ENCODE results near the gene SLC22A23.

The SLC22A23 gene

GRCh38 chr6:3341467-3341866 is 115.4 kb downstream of the SLC22A23 start:
- Mint-ChIP-seq H3K4me3 (no peak overlapping the region), H3K36me3 (no peaks in the 10 kb centered on the region), H3K4me1 (peaks cover 6% of the 10 kb centered on the region), H3K27me3 (peaks cover 6% of the 10 kb centered on the region), H3K27ac (no peak overlapping the region), H3K9me3 (no peaks in the 10 kb centered on the region)
- no peak for DNase-seq
- CTCF ChIA-PET: no interaction called here

- Mint-ChIP-seq H3K27me3 (peaks cover under 1% of the 10 kb centered on the region), H3K4me3 (no peak overlapping the region), H3K9me3 (no peaks in the 10 kb centered on the region), H3K27ac (no peak overlapping the region), H3K4me1 (peaks cover 6% of the 10 kb centered on the region), H3K36me3 (no peaks in the 10 kb centered on the region)
- CTCF ChIA-PET: no interaction called here
- DNase-seq: no peak
These were observed 116.0 kb downstream of the SLC22A23 start for GRCh38 chr6:3340894-3341293.

- H3K27ac Mint-ChIP-seq: no peak overlapping the region
- H3K9me3 Mint-ChIP-seq: no peaks in the 10 kb centered on the region
- H3K36me3 Mint-ChIP-seq: no peaks in the 10 kb centered on the region
- no peak overlapping the region for H3K4me3 Mint-ChIP-seq
- no peak for DNase-seq
- CTCF ChIA-PET: no interaction called here
- no peaks in the 10 kb centered on the region for H3K27me3 Mint-ChIP-seq
- peaks cover 6% of the 10 kb centered on the region for H3K4me1 Mint-ChIP-seq
These were observed 116.5 kb downstream of the SLC22A23 start for GRCh38 chr6:3340358-3340802.

- CTCF ChIA-PET: no interaction called here
- no peaks in the 10 kb centered on the region for H3K9me3 Mint-ChIP-seq
These were observed 117.0 kb downstream of the SLC22A23 start for GRCh38 chr6:3339811-3340210.

GRCh38 chr6:3337521-3338350 is 119.1 kb downstream of the SLC22A23 start:
- Mint-ChIP-seq H3K36me3 (no peaks in the 10 kb centered on the region), H3K27me3 (peaks cover 8% of the 10 kb centered on the region), H3K4me3 (no peak overlapping the region), H3K9me3 (no peaks in the 10 kb centered on the region), H3K27ac (no peak overlapping the region), H3K4me1 (peaks cover 6% of the 10 kb centered on the region)
- DNase-seq: no peak
- CTCF ChIA-PET: no interaction called here

More at GRCh38 chr6:3339811-3340210, 117.0 kb downstream of the SLC22A23 start:
- H3K4me1 Mint-ChIP-seq: peaks cover 6% of the 10 kb centered on the region
- H3K27me3 Mint-ChIP-seq: no peaks in the 10 kb centered on the region
- H3K4me3 Mint-ChIP-seq: no peak overlapping the region
- H3K36me3 Mint-ChIP-seq: no peaks in the 10 kb centered on the region
- no peak overlapping the region for H3K27ac Mint-ChIP-seq
- DNase-seq: no peak

GRCh38 chr6:3336859-3337515 is 119.9 kb downstream of the SLC22A23 start:
- H3K9me3 Mint-ChIP-seq: no peaks in the 10 kb centered on the region
- CTCF ChIA-PET: interaction anchor here (0.6 kb wide), 1 partner anchor 393 kb away, joined by 3 read pairs; no protein-coding TSS in a partner anchor
- no peak overlapping the region for H3K4me3 Mint-ChIP-seq
- peaks cover 6% of the 10 kb centered on the region for H3K4me1 Mint-ChIP-seq
- no peak for DNase-seq
- no peaks in the 10 kb centered on the region for H3K36me3 Mint-ChIP-seq
- H3K27ac Mint-ChIP-seq: no peak overlapping the region
- H3K27me3 Mint-ChIP-seq: peaks cover 9% of the 10 kb centered on the region

- Mint-ChIP-seq H3K36me3 (no peaks in the 10 kb centered on the region), H3K27me3 (peaks cover 9% of the 10 kb centered on the region), H3K4me3 (no peak overlapping the region), H3K27ac (no peak overlapping the region), H3K4me1 (peaks cover 6% of the 10 kb centered on the region), H3K9me3 (no peaks in the 10 kb centered on the region)
- CTCF ChIA-PET: interaction anchor here (0.7 kb wide), 1 partner anchor 21 kb away, joined by 3 read pairs; no protein-coding TSS in a partner anchor
- DNase-seq: no peak
These were observed 120.6 kb downstream of the SLC22A23 start for GRCh38 chr6:3336066-3336786.

GRCh38 chr6:3335169-3335568 is 121.7 kb downstream of the SLC22A23 start:
- DNase-seq: no peak
- CTCF ChIA-PET: interaction anchor here (0.7 kb wide), 1 partner anchor 20 kb away, joined by 3 read pairs; no protein-coding TSS in a partner anchor
- H3K4me3 Mint-ChIP-seq: no peak overlapping the region
- peaks cover 6% of the 10 kb centered on the region for H3K4me1 Mint-ChIP-seq
- peaks cover 9% of the 10 kb centered on the region for H3K27me3 Mint-ChIP-seq
- no peak overlapping the region for H3K27ac Mint-ChIP-seq
- no peaks in the 10 kb centered on the region for H3K36me3 Mint-ChIP-seq
- no peaks in the 10 kb centered on the region for H3K9me3 Mint-ChIP-seq

- Mint-ChIP-seq H3K36me3 (no peaks in the 10 kb centered on the region), H3K4me1 (peaks cover 6% of the 10 kb centered on the region), H3K27ac (no peak overlapping the region), H3K4me3 (no peak overlapping the region), H3K27me3 (peaks cover 9% of the 10 kb centered on the region), H3K9me3 (no peaks in the 10 kb centered on the region)
- CTCF ChIA-PET: no interaction called here
- no peak for DNase-seq
These were observed 122.3 kb downstream of the SLC22A23 start for GRCh38 chr6:3334555-3334954.

- peaks cover 6% of the 10 kb centered on the region for H3K4me1 Mint-ChIP-seq
- H3K27me3 Mint-ChIP-seq: peaks cover 9% of the 10 kb centered on the region
- no peak overlapping the region for H3K4me3 Mint-ChIP-seq
- no peak for DNase-seq
- H3K27ac Mint-ChIP-seq: no peak overlapping the region
- H3K36me3 Mint-ChIP-seq: no peaks in the 10 kb centered on the region
- CTCF ChIA-PET: no interaction called here
- H3K9me3 Mint-ChIP-seq: no peaks in the 10 kb centered on the region
These were observed 123.6 kb downstream of the SLC22A23 start for GRCh38 chr6:3333263-3333662.

- DNase-seq: no peak
- Mint-ChIP-seq H3K4me1 (no peaks in the 10 kb centered on the region), H3K27ac (no peak overlapping the region), H3K9me3 (no peaks in the 10 kb centered on the region), H3K27me3 (peaks cover 11% of the 10 kb centered on the region), H3K4me3 (no peak overlapping the region), H3K36me3 (no peaks in the 10 kb centered on the region)
- CTCF ChIA-PET: interaction anchor here (0.9 to 1.4 kb wide), 2 partner anchors 12 to 50 kb away, joined by 3 read pairs; no protein-coding TSS in a partner anchor
These were observed 124.9 kb downstream of the SLC22A23 start for GRCh38 chr6:3331971-3332370.

- no peak overlapping the region for H3K27ac Mint-ChIP-seq
- CTCF ChIA-PET: interaction anchor here (0.5 to 1.4 kb wide), 3 partner anchors 12 to 602 kb away, joined by 3 read pairs; no protein-coding TSS in a partner anchor
These were observed 125.4 kb downstream of the SLC22A23 start for GRCh38 chr6:3331494-3331893.

GRCh38 chr6:3330199-3330598 is 126.7 kb downstream of the SLC22A23 start:
- no peak for DNase-seq
- H3K36me3 Mint-ChIP-seq: no peaks in the 10 kb centered on the region
- H3K4me3 Mint-ChIP-seq: no peak overlapping the region
- H3K4me1 Mint-ChIP-seq: no peaks in the 10 kb centered on the region
- H3K27ac Mint-ChIP-seq: no peak overlapping the region
- CTCF ChIA-PET: no interaction called here
- no peaks in the 10 kb centered on the region for H3K9me3 Mint-ChIP-seq
- peaks cover 15% of the 10 kb centered on the region for H3K27me3 Mint-ChIP-seq

More at GRCh38 chr6:3331494-3331893, 125.4 kb downstream of the SLC22A23 start:
- Mint-ChIP-seq H3K4me1 (no peaks in the 10 kb centered on the region), H3K27me3 (peaks cover 15% of the 10 kb centered on the region), H3K9me3 (no peaks in the 10 kb centered on the region), H3K4me3 (no peak overlapping the region), H3K36me3 (no peaks in the 10 kb centered on the region)
- DNase-seq: no peak

GRCh38 chr6:3329393-3330051 is 127.3 kb downstream of the SLC22A23 start:
- no peak overlapping the region for H3K4me3 Mint-ChIP-seq
- no peaks in the 10 kb centered on the region for H3K4me1 Mint-ChIP-seq
- H3K27me3 Mint-ChIP-seq: peaks cover 15% of the 10 kb centered on the region
- no peaks in the 10 kb centered on the region for H3K9me3 Mint-ChIP-seq
- no peak for DNase-seq
- H3K27ac Mint-ChIP-seq: no peak overlapping the region
- no peaks in the 10 kb centered on the region for H3K36me3 Mint-ChIP-seq
- CTCF ChIA-PET: no interaction called here
